ENCODE results near the gene QSER1. TPM values are rescaled to one million over a fixed set of nuclear protein-coding genes. Genes with fewer than 3 reads are reported as not detected.

The QSER1 gene
- total RNA-seq, 1 experiment from 2014 or later = 30.2 TPM

GRCh38 chr11:32890843-32891656 lies 1.6 kb upstream of the QSER1 start:
- no peak for DNase-seq (ENCODE audit: low read depth)

- peak; percentile 29 for DNase-seq (ENCODE audit: low read depth)
Observed at GRCh38 chr11:32891657-32892354, 805 bp upstream of the QSER1 start.

GRCh38 chr11:32893093-32893342 lies 407 bp downstream of the QSER1 start:
- DNase-seq (ENCODE audit: low read depth) = no peak

DNA sequence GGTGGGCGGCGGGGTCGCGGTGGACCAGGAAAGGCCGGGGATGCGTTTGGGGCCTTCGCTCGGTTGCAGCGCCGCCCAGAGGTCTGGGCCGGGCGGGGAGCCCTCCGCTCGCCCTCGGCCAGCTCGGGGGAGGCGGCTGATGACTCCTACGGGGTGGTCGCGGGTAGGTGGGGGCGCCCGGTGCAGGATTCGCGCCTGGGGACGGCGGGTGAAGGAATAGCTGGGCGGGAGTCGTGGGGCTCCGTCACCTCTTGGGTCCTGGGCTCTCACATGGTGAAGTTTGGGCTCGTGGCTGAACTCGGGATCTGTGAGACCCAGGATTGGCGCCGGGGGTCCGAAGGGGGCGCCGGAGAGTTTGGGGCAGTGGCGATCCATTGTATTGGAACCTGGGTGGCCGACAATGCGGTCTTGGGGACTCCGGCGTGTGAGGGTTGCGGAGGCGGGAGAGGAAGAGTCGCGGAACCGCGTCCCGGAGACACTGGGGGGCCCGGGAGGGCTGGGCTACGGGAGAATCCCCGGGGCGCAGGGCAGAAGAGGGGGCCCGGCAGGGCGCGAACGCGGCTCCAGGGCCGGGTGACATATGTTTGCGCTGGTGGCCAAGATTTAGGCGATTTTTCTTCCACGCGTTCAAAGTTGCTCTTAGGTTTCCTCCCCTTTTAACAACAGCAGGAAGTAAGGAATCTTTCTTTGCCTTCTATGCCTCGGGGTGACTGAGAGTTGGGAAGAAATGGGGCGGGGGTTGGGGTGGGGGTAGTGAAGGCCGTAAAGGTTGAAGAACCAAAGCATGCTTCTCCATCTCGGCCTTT lies 935 bp downstream of the QSER1 start:
- peak; percentile 49 for DNase-seq (ENCODE audit: low read depth)

DNA sequence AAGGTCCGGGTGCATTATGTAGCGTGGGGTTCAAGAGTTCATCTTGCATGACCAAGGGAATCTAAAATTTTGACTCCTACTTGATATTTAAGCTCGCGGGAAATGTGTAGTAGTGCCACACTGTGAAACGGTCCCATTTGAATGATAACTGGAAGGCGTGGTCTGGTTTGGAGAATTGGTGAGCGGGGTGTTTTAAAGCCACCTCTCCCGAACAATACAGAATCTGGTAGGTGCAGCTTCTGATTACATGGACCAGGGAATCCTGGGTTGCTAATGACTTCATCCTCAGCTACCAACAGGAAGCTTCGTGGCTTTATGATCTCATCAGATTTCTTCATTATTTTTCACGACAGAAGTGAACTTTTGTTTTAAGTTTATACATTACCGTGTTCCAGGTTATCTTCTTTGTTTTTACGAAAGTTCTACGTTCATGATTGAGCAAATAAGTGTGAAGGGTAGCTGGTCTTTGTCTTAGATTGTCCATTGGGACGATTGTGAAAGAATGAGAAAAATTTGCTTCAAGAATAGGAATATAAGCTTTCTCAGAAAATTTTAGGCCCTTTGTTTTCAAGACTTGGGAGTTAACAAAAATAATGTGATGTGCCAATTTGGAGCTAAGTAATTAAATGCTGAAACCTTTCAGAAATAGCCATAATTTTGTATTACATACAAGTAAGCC lies 1.7 kb downstream of the QSER1 start:
- DNase-seq (ENCODE audit: low read depth) = peak; percentile 87

GRCh38 chr11:32894921-32895320 lies 2.3 kb downstream of the QSER1 start:
- no peak for DNase-seq (ENCODE audit: low read depth)

DNA sequence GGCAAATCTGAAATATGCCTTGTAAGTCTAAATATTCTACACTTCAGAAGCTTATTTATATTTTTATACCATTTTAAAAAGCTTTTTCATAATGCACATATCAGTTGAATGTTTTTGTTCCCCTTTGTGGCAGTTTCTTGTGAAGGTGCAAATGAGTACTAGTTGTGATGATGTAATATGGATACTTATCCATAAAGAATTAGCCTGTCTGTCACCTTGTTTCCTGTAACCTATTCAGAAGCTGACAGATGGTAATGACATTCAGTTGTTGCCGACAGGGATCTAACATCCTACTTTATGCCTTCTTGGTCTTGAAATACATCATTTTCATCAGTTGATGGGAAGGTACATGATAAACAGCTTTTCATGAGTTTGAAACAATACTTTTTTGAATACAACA lies 2.9 kb downstream of the QSER1 start:
- no peak for DNase-seq (ENCODE audit: low read depth)

GRCh38 chr11:32897103-32897502 lies 4.5 kb downstream of the QSER1 start:
- no peak for DNase-seq (ENCODE audit: low read depth)

- DNase-seq (ENCODE audit: low read depth) = no peak
Observed at GRCh38 chr11:32899438-32899837, 6.8 kb downstream of the QSER1 start.

DNA sequence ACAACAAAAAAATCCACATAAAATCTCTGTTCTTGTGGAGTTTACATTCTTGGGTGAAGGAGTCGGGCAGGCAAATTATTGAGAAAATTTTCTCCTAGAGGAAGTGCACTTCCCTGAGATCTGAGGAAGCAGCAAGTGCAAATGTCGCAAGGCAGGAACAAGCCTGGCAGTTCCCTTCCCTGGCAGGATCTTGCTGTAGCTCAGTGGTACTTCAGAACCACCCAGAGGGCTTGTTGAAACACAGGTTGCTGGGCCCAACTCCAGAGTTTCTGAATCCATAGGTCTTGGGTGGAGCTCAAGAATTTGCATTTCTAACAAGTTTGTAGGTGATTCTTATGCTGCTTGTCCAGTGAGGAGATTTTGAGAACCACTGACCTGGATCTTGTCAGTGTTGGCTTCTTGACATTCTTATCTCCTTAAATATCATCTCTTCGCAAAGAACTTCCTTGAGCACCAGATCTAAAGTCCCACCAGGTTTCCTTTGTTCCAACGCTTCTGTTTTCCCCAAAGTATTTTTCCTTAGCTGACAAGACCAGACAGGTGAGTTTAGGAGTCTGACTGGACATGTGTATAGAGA lies 9.6 kb downstream of the QSER1 start:
- no peak for DNase-seq (ENCODE audit: low read depth)

DNA sequence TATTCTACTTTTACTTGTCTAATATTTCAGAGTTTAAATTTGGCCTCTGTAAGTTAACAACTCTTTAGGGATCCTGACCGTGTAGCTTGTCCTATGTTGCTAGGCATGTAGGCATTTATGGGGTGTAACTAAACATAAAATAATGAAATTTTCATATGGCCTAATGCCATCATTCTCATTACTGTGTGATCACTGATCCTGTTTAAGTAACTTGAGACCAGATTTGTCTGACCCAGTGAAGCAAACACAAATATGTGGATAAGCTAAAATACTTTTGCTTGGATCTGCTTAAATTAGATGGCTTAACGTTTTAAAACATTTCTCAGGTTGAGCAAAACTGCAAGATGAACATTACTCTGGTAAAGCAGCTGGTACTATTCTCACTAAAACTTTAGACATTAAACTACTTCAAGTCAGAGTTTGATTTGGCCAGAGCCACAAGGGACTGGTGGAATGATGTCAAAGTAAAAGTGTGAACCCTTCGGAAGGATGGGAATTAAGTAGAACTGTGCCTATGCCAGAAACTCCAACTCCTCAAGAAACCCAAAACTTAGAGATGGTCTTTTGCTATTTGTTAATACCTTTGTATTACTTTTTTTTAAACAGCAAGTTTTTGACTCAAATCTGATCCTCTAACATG lies 12.5 kb downstream of the QSER1 start:
- DNase-seq (ENCODE audit: low read depth) = peak; percentile 9

GRCh38 chr11:32908619-32909018 lies 16.0 kb downstream of the QSER1 start:
- no peak for DNase-seq (ENCODE audit: low read depth)

GRCh38 chr11:32911413-32911812 lies 18.8 kb downstream of the QSER1 start:
- DNase-seq (ENCODE audit: low read depth) = no peak

DNA sequence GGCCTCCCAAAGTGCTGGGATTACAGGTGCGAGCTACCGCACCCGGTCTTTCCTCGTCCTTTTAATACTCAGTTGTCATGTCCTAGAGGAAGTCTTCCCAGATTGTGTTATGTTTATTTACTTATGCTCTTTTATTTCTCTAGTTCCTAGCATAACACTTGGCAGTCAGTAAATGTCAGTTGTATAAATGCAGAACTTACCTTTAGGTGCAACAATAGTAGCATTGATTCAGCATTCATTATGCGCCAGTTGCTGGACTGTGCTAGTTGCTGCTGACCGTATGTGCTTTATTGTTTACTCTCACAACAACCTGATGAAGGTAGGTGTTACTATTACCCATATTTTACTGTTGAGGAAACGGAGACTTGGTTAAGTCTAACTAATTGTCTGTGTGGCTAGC lies 20.8 kb downstream of the QSER1 start:
- DNase-seq (ENCODE audit: low read depth) = no peak

DNA sequence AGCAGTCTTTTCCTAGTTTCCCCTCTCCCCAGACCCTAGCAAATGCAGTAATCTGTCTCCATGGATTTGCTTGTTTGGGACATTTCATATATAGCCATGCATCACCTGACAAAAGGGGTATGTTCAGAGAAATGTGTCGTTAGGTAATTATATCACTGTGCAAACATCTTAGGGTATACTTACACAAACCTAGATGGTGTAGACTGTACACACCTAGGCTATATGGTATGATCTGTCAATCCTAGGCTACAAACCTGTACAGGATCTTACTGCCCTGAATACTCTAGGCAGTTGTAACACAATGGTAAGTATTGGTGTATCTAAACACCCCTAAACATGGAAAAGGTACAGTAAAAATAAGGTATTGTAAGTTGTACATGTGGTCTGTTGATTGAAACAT lies 23.8 kb downstream of the QSER1 start:
- DNase-seq (ENCODE audit: low read depth) = no peak

- DNase-seq (ENCODE audit: low read depth) = no peak
Observed at GRCh38 chr11:32916994-32917393, 24.4 kb downstream of the QSER1 start.

DNA sequence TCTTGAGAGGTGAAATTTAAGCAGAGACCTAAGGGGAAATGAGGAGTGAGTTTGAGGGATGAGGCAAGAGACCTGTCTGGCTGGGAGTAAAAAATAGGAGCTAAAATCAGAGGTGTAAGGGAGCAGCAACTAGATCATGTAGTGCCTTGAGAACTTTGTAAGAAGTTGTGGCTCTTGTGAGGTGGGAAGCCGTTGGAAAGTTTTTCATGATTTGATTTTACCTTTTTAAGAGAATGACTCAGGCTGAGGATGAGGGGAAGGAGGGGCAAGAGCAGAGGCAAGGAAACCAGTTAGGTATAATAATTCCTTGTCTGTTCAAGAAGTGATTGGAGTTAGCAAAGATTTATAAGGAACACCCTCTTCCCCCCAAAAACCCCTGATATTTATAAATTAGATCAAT lies 25.8 kb downstream of the QSER1 start:
- no peak for DNase-seq (ENCODE audit: low read depth)

DNA sequence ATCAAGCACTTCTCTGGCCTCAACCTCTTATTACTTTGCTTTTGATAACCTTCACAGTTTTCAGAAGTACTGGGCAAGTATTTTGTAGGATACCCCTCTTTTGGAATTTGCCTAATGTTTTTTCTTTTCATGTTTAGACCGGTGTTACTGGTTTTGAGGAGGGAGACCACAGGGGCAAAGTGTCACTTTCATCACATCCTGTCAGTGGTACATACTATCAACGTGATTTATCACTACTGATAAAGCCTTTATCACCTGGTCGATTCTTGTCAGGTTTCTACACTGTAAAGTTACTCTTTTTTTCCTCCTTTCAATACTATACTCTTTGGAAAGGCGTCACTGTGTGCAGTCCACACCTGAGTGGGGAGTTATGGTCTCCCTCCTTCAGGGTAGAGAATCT lies 26.7 kb downstream of the QSER1 start:
- DNase-seq (ENCODE audit: low read depth) = no peak

DNA sequence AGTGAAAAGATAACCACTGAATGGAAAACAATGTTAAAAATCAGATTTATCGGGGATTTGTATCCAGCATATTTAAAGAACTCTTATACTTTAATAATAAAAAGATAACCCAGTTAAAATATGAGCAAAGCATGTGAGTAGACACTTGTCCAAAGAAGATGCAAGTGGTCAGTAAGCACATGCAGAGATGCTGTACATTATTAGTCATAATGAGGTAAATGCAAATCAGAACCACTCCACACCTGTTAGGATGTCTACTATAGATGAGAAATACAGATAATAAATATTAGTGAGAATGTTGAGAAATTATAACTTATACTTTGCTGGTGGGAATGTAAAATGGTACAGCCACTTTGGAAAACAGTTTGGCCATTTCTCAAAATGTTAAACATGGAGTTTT lies 28.0 kb downstream of the QSER1 start:
- DNase-seq (ENCODE audit: low read depth) = no peak

DNA sequence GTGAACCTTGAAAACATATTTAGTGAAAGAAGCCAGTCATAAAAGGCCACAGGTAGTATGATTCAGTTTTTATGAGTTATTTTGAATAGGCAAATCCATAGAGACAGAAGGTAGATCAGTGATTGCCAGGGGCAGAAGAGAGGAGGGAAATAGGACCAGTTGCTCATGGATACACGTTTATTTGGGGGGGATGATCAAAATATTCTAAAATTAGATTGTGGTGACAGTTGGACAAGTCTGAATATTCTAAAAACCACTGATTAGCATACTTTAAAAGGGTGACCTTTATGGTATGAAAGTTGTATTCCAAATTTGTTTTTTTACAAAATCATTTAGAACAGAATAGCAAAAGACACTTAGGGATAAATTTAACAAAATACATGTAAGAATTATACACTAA lies 28.6 kb downstream of the QSER1 start:
- peak; percentile 6 for DNase-seq (ENCODE audit: low read depth)

GRCh38 chr11:32931606-32932005 lies 39.0 kb downstream of the QSER1 start:
- DNase-seq (ENCODE audit: low read depth) = no peak

Data from LHCN-M2 (cell line).